MM.1S (cell line): ENCODE results near the gene LAMA4.

Source experiments
- EZH2phosphoT487 ChIP-seq: fragments of 300-600 bp; sonication (generic); IDR thresholded peaks from 2 replicates; pipeline ENCODE4 v1.6.1; 2018; ENCODE audit warnings: antibody characterized with exemption, low read length
- TF ChIP-seq, protein P1 (sequence below): fragments of 300-600 bp; sonication (generic); IDR thresholded peaks from 2 replicates; pipeline ENCODE4 v1.5.1; 2016; ENCODE audit warnings: antibody characterized with exemption, low read length, mixed read lengths

DNA sequence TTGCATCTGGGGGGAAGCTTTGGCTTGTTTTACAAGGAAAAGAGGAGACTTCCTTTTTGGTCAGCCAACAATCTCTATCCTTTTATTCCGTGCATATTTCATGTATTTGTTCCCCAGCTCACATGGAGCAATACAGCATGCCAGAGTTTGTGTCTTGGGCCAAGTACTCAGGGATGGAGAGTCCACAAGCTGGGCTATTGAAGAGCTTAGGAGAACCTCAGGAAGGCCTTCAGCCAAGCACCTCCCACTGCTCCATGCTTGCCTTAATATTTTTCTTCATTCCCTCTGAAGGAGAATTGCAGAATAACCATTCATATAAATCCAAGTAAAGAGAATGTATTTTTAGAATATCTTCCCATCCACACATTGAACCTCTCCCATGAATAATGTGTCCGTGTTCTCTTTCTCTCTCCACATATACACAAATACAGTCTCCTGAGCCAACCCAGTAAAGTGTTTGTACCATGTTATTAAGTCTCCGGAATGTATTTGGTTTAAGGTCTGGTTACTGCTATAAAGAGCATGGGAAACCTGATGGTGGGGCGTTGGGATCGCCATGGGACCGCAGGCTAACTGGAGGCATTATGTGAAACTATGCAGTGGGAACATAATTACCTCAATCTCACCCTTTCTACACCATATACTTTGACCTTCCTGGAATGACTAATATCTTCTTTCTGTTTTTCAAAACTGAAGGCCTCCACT lies 3.0 kb downstream of the LAMA4 start:
- TF ChIP-seq, protein P1, sequence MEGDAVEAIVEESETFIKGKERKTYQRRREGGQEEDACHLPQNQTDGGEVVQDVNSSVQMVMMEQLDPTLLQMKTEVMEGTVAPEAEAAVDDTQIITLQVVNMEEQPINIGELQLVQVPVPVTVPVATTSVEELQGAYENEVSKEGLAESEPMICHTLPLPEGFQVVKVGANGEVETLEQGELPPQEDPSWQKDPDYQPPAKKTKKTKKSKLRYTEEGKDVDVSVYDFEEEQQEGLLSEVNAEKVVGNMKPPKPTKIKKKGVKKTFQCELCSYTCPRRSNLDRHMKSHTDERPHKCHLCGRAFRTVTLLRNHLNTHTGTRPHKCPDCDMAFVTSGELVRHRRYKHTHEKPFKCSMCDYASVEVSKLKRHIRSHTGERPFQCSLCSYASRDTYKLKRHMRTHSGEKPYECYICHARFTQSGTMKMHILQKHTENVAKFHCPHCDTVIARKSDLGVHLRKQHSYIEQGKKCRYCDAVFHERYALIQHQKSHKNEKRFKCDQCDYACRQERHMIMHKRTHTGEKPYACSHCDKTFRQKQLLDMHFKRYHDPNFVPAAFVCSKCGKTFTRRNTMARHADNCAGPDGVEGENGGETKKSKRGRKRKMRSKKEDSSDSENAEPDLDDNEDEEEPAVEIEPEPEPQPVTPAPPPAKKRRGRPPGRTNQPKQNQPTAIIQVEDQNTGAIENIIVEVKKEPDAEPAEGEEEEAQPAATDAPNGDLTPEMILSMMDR, result no peak
- TF ChIP-seq EZH2phosphoT487, result no peak
